Measurements from ENCODE around the gene UBD.

DNA sequence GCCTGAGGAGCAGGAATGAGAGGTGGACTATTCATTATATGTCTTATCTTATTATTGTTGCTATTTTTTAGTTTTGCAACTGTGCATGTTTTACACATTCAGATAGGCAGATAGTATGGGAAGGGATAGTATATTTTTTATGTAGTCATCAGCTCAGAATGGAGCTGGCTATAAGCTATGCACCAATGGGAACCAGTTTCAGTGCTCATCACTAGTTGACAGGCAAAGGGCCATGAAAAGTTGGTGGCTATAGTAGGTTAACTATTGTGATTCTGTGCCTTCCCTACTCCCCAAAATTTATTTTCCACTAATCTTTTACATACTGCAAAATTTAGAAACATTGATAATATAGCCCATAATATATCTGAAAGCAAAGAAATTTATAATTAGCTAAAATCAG, 5.3 kb upstream of the UBD start:
- TF ChIP-seq, protein P1, sequence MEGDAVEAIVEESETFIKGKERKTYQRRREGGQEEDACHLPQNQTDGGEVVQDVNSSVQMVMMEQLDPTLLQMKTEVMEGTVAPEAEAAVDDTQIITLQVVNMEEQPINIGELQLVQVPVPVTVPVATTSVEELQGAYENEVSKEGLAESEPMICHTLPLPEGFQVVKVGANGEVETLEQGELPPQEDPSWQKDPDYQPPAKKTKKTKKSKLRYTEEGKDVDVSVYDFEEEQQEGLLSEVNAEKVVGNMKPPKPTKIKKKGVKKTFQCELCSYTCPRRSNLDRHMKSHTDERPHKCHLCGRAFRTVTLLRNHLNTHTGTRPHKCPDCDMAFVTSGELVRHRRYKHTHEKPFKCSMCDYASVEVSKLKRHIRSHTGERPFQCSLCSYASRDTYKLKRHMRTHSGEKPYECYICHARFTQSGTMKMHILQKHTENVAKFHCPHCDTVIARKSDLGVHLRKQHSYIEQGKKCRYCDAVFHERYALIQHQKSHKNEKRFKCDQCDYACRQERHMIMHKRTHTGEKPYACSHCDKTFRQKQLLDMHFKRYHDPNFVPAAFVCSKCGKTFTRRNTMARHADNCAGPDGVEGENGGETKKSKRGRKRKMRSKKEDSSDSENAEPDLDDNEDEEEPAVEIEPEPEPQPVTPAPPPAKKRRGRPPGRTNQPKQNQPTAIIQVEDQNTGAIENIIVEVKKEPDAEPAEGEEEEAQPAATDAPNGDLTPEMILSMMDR (conservative IDR thresholded peaks at IDR 0.05) = no peak
- TF ChIP-seq EZH2 (IDR thresholded peaks at IDR 0.05; ENCODE audit: low read depth) = no peak
